Measurements from ENCODE around the gene SMIM28.

DNA sequence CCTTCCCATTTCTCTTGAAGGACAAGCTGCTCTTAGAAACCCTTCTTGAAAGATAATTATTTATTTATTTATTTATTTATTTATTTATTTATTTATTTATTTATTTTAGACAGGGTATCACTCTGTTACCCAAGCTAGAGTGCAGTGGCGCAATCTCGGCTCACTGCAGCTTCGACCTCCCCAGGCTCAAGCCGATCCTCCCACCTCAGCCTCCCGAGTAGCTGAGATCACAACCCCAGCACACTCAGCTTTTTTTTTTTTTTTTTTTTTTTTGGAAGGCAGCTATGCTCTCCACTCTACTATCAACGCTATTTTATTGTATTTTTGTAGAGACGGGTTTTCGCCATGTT lies 25.1 kb downstream of the SMIM28 start:
- TF ChIP-seq ZBTB11 (CRISPR knock-in tag; IDR thresholded peaks at IDR 0.05): no peak
- TF ChIP-seq POLR2A (conservative IDR thresholded peaks at IDR 0.05): no peak
- no peak for TF ChIP-seq CC2D1A (IDR thresholded peaks at IDR 0.05)
- no peak for TF ChIP-seq POLR2AphosphoS5 (IDR thresholded peaks at IDR 0.05; ENCODE audit: control insufficient read depth, insufficient read depth, low read depth, low read length)
- no peak for TF ChIP-seq SAFB2 (IDR thresholded peaks at IDR 0.05; ENCODE audit: borderline replicate concordance, low read depth, low read length, severe bottlenecking)
- no peak for TF ChIP-seq ATF7 (IDR thresholded peaks at IDR 0.05)
- TF ChIP-seq, protein P1, sequence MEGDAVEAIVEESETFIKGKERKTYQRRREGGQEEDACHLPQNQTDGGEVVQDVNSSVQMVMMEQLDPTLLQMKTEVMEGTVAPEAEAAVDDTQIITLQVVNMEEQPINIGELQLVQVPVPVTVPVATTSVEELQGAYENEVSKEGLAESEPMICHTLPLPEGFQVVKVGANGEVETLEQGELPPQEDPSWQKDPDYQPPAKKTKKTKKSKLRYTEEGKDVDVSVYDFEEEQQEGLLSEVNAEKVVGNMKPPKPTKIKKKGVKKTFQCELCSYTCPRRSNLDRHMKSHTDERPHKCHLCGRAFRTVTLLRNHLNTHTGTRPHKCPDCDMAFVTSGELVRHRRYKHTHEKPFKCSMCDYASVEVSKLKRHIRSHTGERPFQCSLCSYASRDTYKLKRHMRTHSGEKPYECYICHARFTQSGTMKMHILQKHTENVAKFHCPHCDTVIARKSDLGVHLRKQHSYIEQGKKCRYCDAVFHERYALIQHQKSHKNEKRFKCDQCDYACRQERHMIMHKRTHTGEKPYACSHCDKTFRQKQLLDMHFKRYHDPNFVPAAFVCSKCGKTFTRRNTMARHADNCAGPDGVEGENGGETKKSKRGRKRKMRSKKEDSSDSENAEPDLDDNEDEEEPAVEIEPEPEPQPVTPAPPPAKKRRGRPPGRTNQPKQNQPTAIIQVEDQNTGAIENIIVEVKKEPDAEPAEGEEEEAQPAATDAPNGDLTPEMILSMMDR (IDR thresholded peaks at IDR 0.05 in 2 of 3, conservative IDR thresholded peaks at IDR 0.05 in 1 of 3; ENCODE audit: insufficient read depth in 2 of 3, low read depth in 1 of 3, low read length in 3 of 3): no peak
- TF ChIP-seq ZNF639 (CRISPR knock-in tag; conservative IDR thresholded peaks at IDR 0.05 in 1 of 2, IDR thresholded peaks at IDR 0.05 in 1 of 2): no peak
- TF ChIP-seq SIN3A (IDR thresholded peaks at IDR 0.05; ENCODE audit: borderline replicate concordance in 2 of 2, control insufficient read depth in 1 of 2, low read depth in 2 of 2, low read length in 2 of 2): no peak
- TF ChIP-seq, protein P2, sequence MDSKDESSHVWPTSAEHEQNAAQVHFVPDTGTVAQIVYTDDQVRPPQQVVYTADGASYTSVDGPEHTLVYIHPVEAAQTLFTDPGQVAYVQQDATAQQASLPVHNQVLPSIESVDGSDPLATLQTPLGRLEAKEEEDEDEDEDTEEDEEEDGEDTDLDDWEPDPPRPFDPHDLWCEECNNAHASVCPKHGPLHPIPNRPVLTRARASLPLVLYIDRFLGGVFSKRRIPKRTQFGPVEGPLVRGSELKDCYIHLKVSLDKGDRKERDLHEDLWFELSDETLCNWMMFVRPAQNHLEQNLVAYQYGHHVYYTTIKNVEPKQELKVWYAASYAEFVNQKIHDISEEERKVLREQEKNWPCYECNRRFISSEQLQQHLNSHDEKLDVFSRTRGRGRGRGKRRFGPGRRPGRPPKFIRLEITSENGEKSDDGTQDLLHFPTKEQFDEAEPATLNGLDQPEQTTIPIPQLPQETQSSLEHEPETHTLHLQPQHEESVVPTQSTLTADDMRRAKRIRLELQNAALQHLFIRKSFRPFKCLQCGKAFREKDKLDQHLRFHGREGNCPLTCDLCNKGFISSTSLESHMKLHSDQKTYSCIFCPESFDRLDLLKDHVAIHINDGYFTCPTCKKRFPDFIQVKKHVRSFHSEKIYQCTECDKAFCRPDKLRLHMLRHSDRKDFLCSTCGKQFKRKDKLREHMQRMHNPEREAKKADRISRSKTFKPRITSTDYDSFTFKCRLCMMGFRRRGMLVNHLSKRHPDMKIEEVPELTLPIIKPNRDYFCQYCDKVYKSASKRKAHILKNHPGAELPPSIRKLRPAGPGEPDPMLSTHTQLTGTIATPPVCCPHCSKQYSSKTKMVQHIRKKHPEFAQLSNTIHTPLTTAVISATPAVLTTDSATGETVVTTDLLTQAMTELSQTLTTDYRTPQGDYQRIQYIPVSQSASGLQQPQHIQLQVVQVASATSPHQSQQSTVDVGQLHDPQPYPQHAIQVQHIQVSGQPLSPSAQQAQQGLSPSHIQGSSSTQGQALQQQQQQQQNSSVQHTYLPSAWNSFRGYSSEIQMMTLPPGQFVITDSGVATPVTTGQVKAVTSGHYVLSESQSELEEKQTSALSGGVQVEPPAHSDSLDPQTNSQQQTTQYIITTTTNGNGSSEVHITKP (IDR thresholded peaks at IDR 0.05; ENCODE audit: partially characterized antibody): no peak
- TF ChIP-seq ETV1 (tag; conservative IDR thresholded peaks at IDR 0.05; ENCODE audit: low read depth): no peak
- TF ChIP-seq GTF3C2 (IDR thresholded peaks at IDR 0.05; ENCODE audit: borderline replicate concordance, extremely low read depth, insufficient read length): no peak
- TF ChIP-seq ZBTB1 (CRISPR knock-in tag; IDR thresholded peaks at IDR 0.05; ENCODE audit: borderline replicate concordance, low read depth): no peak
- no peak for TF ChIP-seq CHCHD3 (CRISPR knock-in tag; IDR thresholded peaks at IDR 0.05)
